Breast epithelium (tissue), 3 donors: ENCODE data around the gene OCA2.

Experiments
- POLR2A ChIP-seq: fragments of 450-650 bp; IDR thresholded peaks from one replicate; pipeline ENCODE4 v1.6.1; 2016; ENCODE audit warnings: antibody characterized with exemption, mild to moderate bottlenecking, moderate library complexity
- POLR2AphosphoS5 ChIP-seq, 3 donors: sonication (generic); formaldehyde crosslinking; IDR thresholded peaks; one replicate each; pipeline ENCODE4 v1.6.1; 2017; ENCODE audit warnings: antibody characterized with exemption in 3 of 3
- TF ChIP-seq, protein P1 (sequence below), 3 donors: fragments of 450-650 bp; IDR thresholded peaks; one replicate each; pipeline ENCODE4 v1.5.1; 2016 to 2017; ENCODE audit warnings: antibody characterized with exemption in 3 of 3, mild to moderate bottlenecking in 3 of 3, moderate library complexity in 3 of 3

DNA sequence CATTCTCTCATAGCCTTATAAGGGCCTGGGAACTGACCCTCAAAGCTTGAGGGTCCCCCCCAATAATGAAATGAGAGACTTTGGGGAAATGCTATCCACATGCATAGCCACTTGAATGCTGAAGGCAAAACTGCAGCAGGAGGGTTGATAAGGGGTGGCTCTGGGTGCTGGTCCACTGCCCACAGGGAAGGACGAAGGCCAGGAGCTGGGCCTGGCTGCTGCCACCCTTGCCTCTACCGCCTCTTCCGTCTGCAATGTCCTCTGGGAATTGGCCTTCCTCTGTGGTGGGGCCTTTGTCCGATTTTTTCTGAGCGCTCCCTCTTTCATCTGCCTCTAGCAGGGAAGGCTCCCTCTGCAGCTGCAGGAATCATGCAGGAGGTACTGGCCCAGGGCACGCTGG is 41.0 kb downstream of the OCA2 start:
- TF ChIP-seq POLR2A, result no peak
- TF ChIP-seq, protein P1, sequence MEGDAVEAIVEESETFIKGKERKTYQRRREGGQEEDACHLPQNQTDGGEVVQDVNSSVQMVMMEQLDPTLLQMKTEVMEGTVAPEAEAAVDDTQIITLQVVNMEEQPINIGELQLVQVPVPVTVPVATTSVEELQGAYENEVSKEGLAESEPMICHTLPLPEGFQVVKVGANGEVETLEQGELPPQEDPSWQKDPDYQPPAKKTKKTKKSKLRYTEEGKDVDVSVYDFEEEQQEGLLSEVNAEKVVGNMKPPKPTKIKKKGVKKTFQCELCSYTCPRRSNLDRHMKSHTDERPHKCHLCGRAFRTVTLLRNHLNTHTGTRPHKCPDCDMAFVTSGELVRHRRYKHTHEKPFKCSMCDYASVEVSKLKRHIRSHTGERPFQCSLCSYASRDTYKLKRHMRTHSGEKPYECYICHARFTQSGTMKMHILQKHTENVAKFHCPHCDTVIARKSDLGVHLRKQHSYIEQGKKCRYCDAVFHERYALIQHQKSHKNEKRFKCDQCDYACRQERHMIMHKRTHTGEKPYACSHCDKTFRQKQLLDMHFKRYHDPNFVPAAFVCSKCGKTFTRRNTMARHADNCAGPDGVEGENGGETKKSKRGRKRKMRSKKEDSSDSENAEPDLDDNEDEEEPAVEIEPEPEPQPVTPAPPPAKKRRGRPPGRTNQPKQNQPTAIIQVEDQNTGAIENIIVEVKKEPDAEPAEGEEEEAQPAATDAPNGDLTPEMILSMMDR (IDR thresholded peaks at IDR 0.05), result no peak
- TF ChIP-seq POLR2AphosphoS5 (IDR thresholded peaks at IDR 0.05), result no peak
